H1 (cell line): ENCODE data around the gene CDRT15. TPM values are rescaled to one million over a fixed set of nuclear protein-coding genes. Genes with fewer than 3 reads are reported as not detected.

Source experiments
- CTCF ChIA-PET: fragments of 300-600 bp; sonication (Branson Sonifier 250); formaldehyde crosslinking; loops from one replicate; lab custom pipeline; 2021; ENCODE audit not compliant: partially characterized antibody; lab: Charles Lee
- POLR2A ChIA-PET: fragments of 300-600 bp; sonication (Branson Sonifier 250); formaldehyde crosslinking; loops from one replicate; lab custom pipeline; 2021; ENCODE audit warnings: inconsistent platforms; ENCODE audit not compliant: partially characterized antibody; lab: Charles Lee
- DNase-seq, 2 experiments: peaks; one replicate each; pipeline versions ENCODE4 v3.0.0 to v3.0.0-alpha.2; 2010 to 2022; ENCODE audit warnings: low spot score in 2 of 2, low read depth in 1 of 2, mixed read lengths in 1 of 2
- FAIRE-seq: peaks from 2 replicates; lab custom pipeline; 2011; peaks lifted over from hg19 to GRCh38; lab: Jason Lieb, UNC
- H2AFZ ChIP-seq: 2 replicates; pipeline ENCODE4 v1.8.1; 2012; ENCODE audit warnings: low read length, inconsistent platforms
- H2AK5ac ChIP-seq: 2 replicates; pipeline ENCODE4 v1.6.1; 2013; ENCODE audit warnings: low read depth, low read length
- H2BK120ac ChIP-seq: replicated peaks from 2 replicates; pipeline ENCODE3; 2013; ENCODE audit warnings: low read depth, low read length, inconsistent platforms
- H2BK12ac ChIP-seq: 2 replicates; pipeline ENCODE4 v1.6.1; 2013; ENCODE audit warnings: low read depth, low read length
- H2BK15ac ChIP-seq: 2 replicates; pipeline ENCODE4 v1.6.1; 2013; ENCODE audit warnings: low read length
- H2BK20ac ChIP-seq: 2 replicates; pipeline ENCODE4 v1.6.1; 2013; ENCODE audit warnings: low read length
- H2BK5ac ChIP-seq: 2 replicates; pipeline ENCODE4 v1.6.1; 2013; ENCODE audit warnings: low read depth, low read length
- H3K14ac ChIP-seq: 2 replicates; pipeline ENCODE4 v1.6.1; 2013; ENCODE audit warnings: inconsistent platforms; ENCODE audit not compliant: insufficient read length
- H3K18ac ChIP-seq: 2 replicates; pipeline ENCODE4 v1.6.1; 2013; ENCODE audit warnings: low read length; ENCODE audit errors: extremely low read depth
- H3K23ac ChIP-seq: 2 replicates; pipeline ENCODE4 v1.6.1; 2013; ENCODE audit warnings: inconsistent platforms; ENCODE audit not compliant: insufficient read length
- H3K23me2 ChIP-seq: 2 replicates; pipeline ENCODE4 v1.6.1; 2013; ENCODE audit warnings: low read depth, low read length
- H3K27ac ChIP-seq: 2 replicates; pipeline ENCODE4 v1.6.1; 2011; ENCODE audit warnings: low read depth, low read length, inconsistent platforms
- H3K27me3 ChIP-seq, 4 experiments: replicated peaks in 1 of 4; 1 replicate in 1 of 4; 2 replicates in 3 of 4; pipeline versions ENCODE4 v1.6.1 to v1.8.1; 2011 to 2013; ENCODE audit warnings: low read length in 3 of 4, mild to moderate bottlenecking in 3 of 4, inconsistent platforms in 2 of 4, mixed read lengths in 2 of 4, moderate library complexity in 1 of 4; ENCODE audit not compliant: control insufficient read depth in 3 of 4, insufficient read depth in 3 of 4; ENCODE audit errors: extremely low read depth in 1 of 4
- H3K36me3 ChIP-seq, 4 experiments: 2 replicates each; pipeline versions ENCODE4 v1.6.1 to v1.8.1; 2011 to 2013; ENCODE audit warnings: mild to moderate bottlenecking in 4 of 4, low read length in 3 of 4, moderate library complexity in 2 of 4, control low read depth in 1 of 4, inconsistent platforms in 1 of 4; ENCODE audit not compliant: insufficient read depth in 4 of 4, control insufficient read depth in 2 of 4
- H3K4ac ChIP-seq: replicated peaks from 2 replicates; pipeline ENCODE3; 2013; ENCODE audit warnings: low read length, low read depth, mixed read lengths, inconsistent platforms; ENCODE audit not compliant: insufficient read length
- H3K4me1 ChIP-seq, 4 experiments: replicated peaks in 1 of 4; 1 replicate in 1 of 4; 2 replicates in 3 of 4; pipeline versions ENCODE4 v1.6.1 to v1.8.1; 2011 to 2013; ENCODE audit warnings: low read length in 3 of 4, inconsistent platforms in 2 of 4, mixed read lengths in 1 of 4; ENCODE audit not compliant: insufficient read depth in 4 of 4, control insufficient read depth in 3 of 4
- H3K4me2 ChIP-seq, 2 experiments: 2 replicates each; pipeline versions ENCODE4 v1.6.1 to v1.8.1; 2011 to 2013; ENCODE audit warnings: low read depth in 2 of 2, low read length in 2 of 2, control low read depth in 1 of 2, inconsistent platforms in 1 of 2, mild to moderate bottlenecking in 1 of 2; ENCODE audit not compliant: insufficient read depth in 1 of 2
- H3K4me3 ChIP-seq, 4 experiments: fragments of 200-600, 300-600 bp in 1 of 4; sonication (generic), shearing (Covaris generic), sonication (Bioruptor Twin) in 1 of 4; 2 replicates each; pipeline versions ENCODE4 v1.5.1 to v1.8.1; 2011 to 2016; ENCODE audit warnings: low read length in 4 of 4, low read depth in 3 of 4, control low read depth in 2 of 4, inconsistent platforms in 2 of 4, mild to moderate bottlenecking in 2 of 4, mixed read lengths in 1 of 4, moderate library complexity in 1 of 4; ENCODE audit not compliant: insufficient read depth in 2 of 4; ENCODE audit errors: extremely low read depth in 1 of 4
- H3K56ac ChIP-seq: replicated peaks from 2 replicates; pipeline ENCODE3; 2013; ENCODE audit warnings: low read depth, mild to moderate bottlenecking, mixed read lengths, low read length, inconsistent platforms; ENCODE audit not compliant: insufficient read length
- H3K79me1 ChIP-seq: 2 replicates; pipeline ENCODE4 v1.6.1; 2013; ENCODE audit warnings: low read depth, low read length, control low read depth
- H3K79me2 ChIP-seq, 2 experiments: 2 replicates each; pipeline versions ENCODE4 v1.6.1 to v1.8.1; 2012 to 2013; ENCODE audit warnings: low read length in 2 of 2, mild to moderate bottlenecking in 2 of 2, inconsistent platforms in 1 of 2; ENCODE audit not compliant: insufficient read depth in 2 of 2, control insufficient read depth in 1 of 2
- H3K9ac ChIP-seq, 4 experiments: replicated peaks in 1 of 4; 1 replicate in 1 of 4; 2 replicates in 3 of 4; pipeline versions ENCODE4 v1.6.1 to v1.8.1; 2011 to 2013; ENCODE audit warnings: low read depth in 3 of 4, low read length in 3 of 4, control low read depth in 2 of 4, mild to moderate bottlenecking in 2 of 4, moderate library complexity in 2 of 4, inconsistent platforms in 1 of 4; ENCODE audit errors: extremely low read depth in 1 of 4
- H3K9me3 ChIP-seq, 2 experiments: 2 replicates each; pipeline versions ENCODE4 v1.6.1 to v1.8.1; 2012 to 2013; ENCODE audit warnings: mild to moderate bottlenecking in 2 of 2, moderate library complexity in 2 of 2, control low read depth in 1 of 2, inconsistent platforms in 1 of 2, low read depth in 1 of 2, low read length in 1 of 2, mixed read lengths in 1 of 2; ENCODE audit not compliant: insufficient read depth in 2 of 2
- H4K20me1 ChIP-seq, 2 experiments: replicated peaks in 1 of 2; 2 replicates each; pipeline versions ENCODE3 to v1.8.1; 2011 to 2013; ENCODE audit warnings: inconsistent platforms in 2 of 2, low read length in 2 of 2, mild to moderate bottlenecking in 1 of 2; ENCODE audit not compliant: insufficient read depth in 2 of 2, control insufficient read depth in 1 of 2
- H4K5ac ChIP-seq: 2 replicates; pipeline ENCODE4 v1.6.1; 2013; ENCODE audit warnings: low read length, low read depth, mixed read lengths, inconsistent platforms; ENCODE audit not compliant: insufficient read length
- H4K8ac ChIP-seq: 2 replicates; pipeline ENCODE4 v1.8.0; 2013; ENCODE audit warnings: mild to moderate bottlenecking, moderate library complexity, low read length, inconsistent platforms; ENCODE audit not compliant: insufficient read depth; ENCODE audit errors: extremely low read depth
- H4K91ac ChIP-seq: replicated peaks from 2 replicates; pipeline ENCODE3; 2013; ENCODE audit warnings: low read length, mixed read lengths, inconsistent platforms; ENCODE audit not compliant: insufficient read length
- CTCF ChIP-seq, 3 experiments: IDR thresholded peaks; 1 replicate in 2 of 3; 2 replicates in 1 of 3; pipeline versions ENCODE4 v1.5.1 to v1.6.1; 2011; ENCODE audit warnings: low read length in 3 of 3, mild to moderate bottlenecking in 3 of 3, inconsistent platforms in 2 of 3, low read depth in 1 of 3, moderate library complexity in 1 of 3; ENCODE audit not compliant: insufficient read depth in 1 of 3; ENCODE audit errors: control extremely low read depth in 1 of 3
- EGR1 ChIP-seq: IDR thresholded peaks from 2 replicates; pipeline ENCODE4 v1.6.1; 2011; ENCODE audit warnings: low read depth, low read length, borderline replicate concordance
- RAD21 ChIP-seq, 2 experiments: IDR thresholded peaks in 1 of 2; conservative IDR thresholded peaks in 1 of 2; 2 replicates each; pipeline ENCODE4 v1.6.1; 2011; ENCODE audit warnings: low read depth in 2 of 2, low read length in 2 of 2, improper control_type of control experiment in 1 of 2, inconsistent platforms in 1 of 2, mild to moderate bottlenecking in 1 of 2, moderate library complexity in 1 of 2
- WGBS, 2 experiments: shearing (Covaris generic) in 1 of 2; methylation state at CpG; one replicate each; pipeline versions ENCODE4 v1.1.6 to v1.1.7; 2013 to 2015; ENCODE audit warnings: low lambda C conversion rate in 2 of 2, mixed read lengths in 2 of 2, inconsistent platforms in 1 of 2, low coverage in 1 of 2, missing lambda C conversion rate in 1 of 2; ENCODE audit not compliant: insufficient replicate concordance in 2 of 2, insufficient coverage in 1 of 2, insufficient read length in 1 of 2; ENCODE audit errors: extremely low coverage in 1 of 2, missing lambda C conversion rate in 1 of 2; 5-methylcytosine and 5-hydroxymethylcytosine counted together
- polyA plus RNA-seq, 7 experiments: library from polyadenylated mRNA; depleted of rRNA in 3 of 7; stranded (reverse) in 5 of 7; unstranded in 2 of 7; fragments of >200 nt in 5 of 7; fragments of 200-250 nt in 2 of 7; gene quantifications; 1 replicate in 5 of 7; 2 replicates in 1 of 7; 4 replicates in 1 of 7; pipeline versions ENCODE4 v1.2.1 to v1.2.3, GENCODE V29; 2011 to 2013; ENCODE audit warnings: missing spikeins in 2 of 7, mixed read lengths in 2 of 7
- total RNA-seq: library from RNA; stranded (reverse); fragmentation: NEBNext Ultra II Directional; extraction: Animal tissue kit (Norgen Biotek cat#: 25700); gene quantifications from 2 replicates; pipeline ENCODE4 v1.2.1, GENCODE V29; 2021

The CDRT15 gene
- total and polyA plus RNA-seq, 2 of the 8 experiments (the other 6 are each of a cell fraction or from before 2014, with no cell fraction given), result not detected

DNA sequence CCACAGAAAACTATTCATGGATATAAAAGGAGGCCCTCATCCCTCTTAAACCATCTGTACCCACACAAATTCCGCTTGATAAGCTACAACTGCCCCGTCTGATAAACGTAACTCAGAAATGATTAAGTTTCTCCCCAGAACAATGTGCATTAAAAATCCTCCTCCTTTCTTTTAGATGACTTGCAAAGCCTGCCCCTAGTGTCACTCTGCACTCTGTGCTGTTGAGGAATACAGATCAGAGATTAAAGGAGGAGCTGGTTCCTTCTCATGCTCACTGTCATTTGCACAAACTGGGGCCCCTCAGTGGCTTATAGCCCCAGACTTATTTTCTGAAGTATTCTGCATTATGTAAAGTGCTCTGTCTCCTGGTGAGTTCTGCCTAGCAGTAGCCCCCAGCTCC is 33.3 kb downstream of the CDRT15 start:
- CTCF ChIA-PET, result interaction anchor here (0.6 to 1.4 kb wide), 6 partner anchors 11 to 114 kb away, joined by 3 to 8 read pairs (median 4); no protein-coding TSS in a partner anchor

More for the DNA sequence above, 33.3 kb downstream of the CDRT15 start:
- H4K5ac ChIP-seq, result no peak overlapping the region
- no peak overlapping the region for H2BK120ac ChIP-seq
- no peak overlapping the region for H2BK5ac ChIP-seq
- WGBS, 2 experiments, result 81% methylated on average over 3 of the region's 3 CpGs; no CpG with 5 or more reads in 1 of the 2 experiments
- no peaks in the 10 kb centered on the region for H3K79me1 ChIP-seq
- H3K79me2 ChIP-seq, result no peaks in the 10 kb centered on the region
- H3K56ac ChIP-seq, result no peak overlapping the region
- H4K20me1 ChIP-seq, result no peaks in the 10 kb centered on the region
- H4K91ac ChIP-seq, result no peak overlapping the region
- H3K23ac ChIP-seq, result no peak overlapping the region
- H3K27me3 ChIP-seq, result no peaks in the 10 kb centered on the region
- DNase-seq (no peak), FAIRE-seq (no peak)
- H3K4ac ChIP-seq, result no peak overlapping the region
- no peak overlapping the region for H4K8ac ChIP-seq
- no peak overlapping the region for H2BK15ac ChIP-seq
- no peak overlapping the region for H3K4me2 ChIP-seq
- no peak overlapping the region for H2BK12ac ChIP-seq
- no peaks in the 10 kb centered on the region for H3K9me3 ChIP-seq
- no peak overlapping the region for H2BK20ac ChIP-seq
- no peak overlapping the region for H3K14ac ChIP-seq
- no peaks in the 10 kb centered on the region; a peak in 1 of 7 replicates for H3K4me1 ChIP-seq
- no peak overlapping the region for H3K18ac ChIP-seq
- POLR2A ChIA-PET, result interaction anchor here (1.0 kb wide), 1 partner anchor 9 kb away, joined by 3 read pairs; no protein-coding TSS in a partner anchor
- H3K4me3 ChIP-seq, result no peak overlapping the region
- no peak overlapping the region for H3K9ac ChIP-seq
- H3K36me3 ChIP-seq, result no peaks in the 10 kb centered on the region; a peak in 1 of 8 replicates
- no peak overlapping the region for H3K27ac ChIP-seq
- H2AFZ ChIP-seq, result no peak overlapping the region
- no peaks in the 10 kb centered on the region for H3K23me2 ChIP-seq
- no peak overlapping the region for H2AK5ac ChIP-seq
- no peak for TF ChIP-seq EGR1
- TF ChIP-seq RAD21 (IDR thresholded peaks at IDR 0.05 in 1 of 2, conservative IDR thresholded peaks at IDR 0.05 in 1 of 2; ENCODE audit: low read depth in 2 of 2, low read length in 2 of 2), result peak; percentile 28 to 48; a peak in 3 of 4 replicates
- peak in 2 of 3 experiments; percentile 27 to 56; a peak in 3 of 4 replicates for TF ChIP-seq CTCF (IDR thresholded peaks at IDR 0.05; ENCODE audit: control extremely low read depth in 1 of 3, insufficient read depth in 1 of 3, low read depth in 1 of 3, low read length in 3 of 3)
